Ovary (tissue), 3 donors: ENCODE measurements around the gene PIGU.

ENCODE experiments used
- CTCF ChIP-seq, 3 donors: fragments of 450-650 bp in 2 of 3; fragments of 200-600 bp in 1 of 3; IDR thresholded peaks; one replicate each; pipeline versions ENCODE4 v1.5.1 to v1.8.0; 2016 to 2022; ENCODE audit warnings: antibody characterized with exemption in 3 of 3, mild to moderate bottlenecking in 1 of 3
- EP300 ChIP-seq: sonication (generic); formaldehyde crosslinking; IDR thresholded peaks from one replicate; pipeline ENCODE4 v1.6.1; 2017; ENCODE audit warnings: antibody characterized with exemption
- POLR2A ChIP-seq: fragments of 450-650 bp; IDR thresholded peaks from one replicate; pipeline ENCODE4 v1.6.1; 2017; ENCODE audit warnings: antibody characterized with exemption, mild to moderate bottlenecking, moderate library complexity
- donor health status: DM: no; HTN: no; CAD: no.

DNA sequence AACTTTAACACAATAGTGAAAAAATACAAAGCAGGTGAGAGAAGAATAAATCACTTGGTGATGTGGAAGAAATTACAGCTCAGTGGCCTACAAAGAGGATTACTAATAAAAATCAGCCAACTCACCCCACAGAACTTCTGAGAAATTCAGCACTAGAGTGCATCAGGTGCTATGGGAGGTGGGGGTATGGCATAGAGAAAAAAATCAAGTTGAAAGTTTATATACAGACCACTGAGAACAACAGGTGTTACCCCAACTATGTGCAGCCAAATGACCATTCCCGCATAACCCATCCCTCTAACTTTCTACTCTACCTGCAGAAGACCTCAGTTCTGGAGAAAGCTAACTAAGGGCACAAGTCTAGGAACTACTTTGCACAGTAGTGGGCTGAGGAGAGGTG is 47.0 kb downstream of the PIGU start:
- TF ChIP-seq CTCF (IDR thresholded peaks at IDR 0.05) = no peak
- no peak for TF ChIP-seq POLR2A
- TF ChIP-seq EP300 = no peak
